Suprapubic skin (tissue), 3 donors: ENCODE data around the gene CD48.

ENCODE experiments used
- EP300 ChIP-seq: sonication (generic); formaldehyde crosslinking; IDR thresholded peaks from one replicate; pipeline ENCODE4 v1.6.1; 2017; ENCODE audit warnings: antibody characterized with exemption
- TF ChIP-seq, protein P1 (sequence below), 2 donors: fragments of 200-600 bp in 1 of 2; fragments of 450-650 bp in 1 of 2; sonication (generic) in 1 of 2; IDR thresholded peaks; one replicate each; pipeline ENCODE4 v1.5.1; 2016 to 2019; ENCODE audit warnings: antibody characterized with exemption in 2 of 2, mild to moderate bottlenecking in 1 of 2, moderate library complexity in 1 of 2

DNA sequence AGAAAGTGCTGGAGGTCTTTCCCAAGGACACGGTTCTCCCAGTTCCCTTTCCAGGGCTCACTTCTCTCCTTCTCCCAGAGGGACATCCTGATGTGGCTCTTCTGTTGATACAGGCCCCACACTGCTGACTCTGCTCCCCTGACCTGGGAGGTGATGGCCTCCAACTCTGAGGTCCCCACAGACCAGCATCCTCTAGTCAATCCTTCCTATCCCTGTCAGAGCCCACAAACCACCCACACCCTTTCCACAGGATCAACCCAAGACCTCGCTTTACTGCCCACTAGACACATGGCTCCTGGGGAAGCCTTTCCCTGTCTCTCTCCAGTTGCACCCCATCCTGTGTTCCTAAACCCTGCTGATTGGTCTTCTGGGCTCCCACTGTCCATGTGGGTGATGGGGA is 39.0 kb upstream of the CD48 start:
- TF ChIP-seq, protein P1, sequence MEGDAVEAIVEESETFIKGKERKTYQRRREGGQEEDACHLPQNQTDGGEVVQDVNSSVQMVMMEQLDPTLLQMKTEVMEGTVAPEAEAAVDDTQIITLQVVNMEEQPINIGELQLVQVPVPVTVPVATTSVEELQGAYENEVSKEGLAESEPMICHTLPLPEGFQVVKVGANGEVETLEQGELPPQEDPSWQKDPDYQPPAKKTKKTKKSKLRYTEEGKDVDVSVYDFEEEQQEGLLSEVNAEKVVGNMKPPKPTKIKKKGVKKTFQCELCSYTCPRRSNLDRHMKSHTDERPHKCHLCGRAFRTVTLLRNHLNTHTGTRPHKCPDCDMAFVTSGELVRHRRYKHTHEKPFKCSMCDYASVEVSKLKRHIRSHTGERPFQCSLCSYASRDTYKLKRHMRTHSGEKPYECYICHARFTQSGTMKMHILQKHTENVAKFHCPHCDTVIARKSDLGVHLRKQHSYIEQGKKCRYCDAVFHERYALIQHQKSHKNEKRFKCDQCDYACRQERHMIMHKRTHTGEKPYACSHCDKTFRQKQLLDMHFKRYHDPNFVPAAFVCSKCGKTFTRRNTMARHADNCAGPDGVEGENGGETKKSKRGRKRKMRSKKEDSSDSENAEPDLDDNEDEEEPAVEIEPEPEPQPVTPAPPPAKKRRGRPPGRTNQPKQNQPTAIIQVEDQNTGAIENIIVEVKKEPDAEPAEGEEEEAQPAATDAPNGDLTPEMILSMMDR (IDR thresholded peaks at IDR 0.05) = no peak
- TF ChIP-seq EP300 = no peak
